T-helper 1 cell treated with Interleukin-12 subunit alpha and Interleukin-12 subunit beta and Interleukin-4 antibody, amounts not matched to agents 30 μg/mL and 1 μg/mL, for 36 hours (primary cell): ENCODE data around the gene METAP1.

Experiments used
- H3K27ac Mint-ChIP-seq: one replicate; pipeline ENCODE4 v1.8.0; 2021; ENCODE audit warnings: mild to moderate bottlenecking, mixed read lengths
- H3K27me3 Mint-ChIP-seq: one replicate; pipeline ENCODE4 v1.8.0; 2021; ENCODE audit warnings: low read depth, mixed read lengths
- H3K36me3 Mint-ChIP-seq: one replicate; pipeline ENCODE4 v1.8.0; 2021; ENCODE audit warnings: low read depth, mixed read lengths
- H3K4me1 Mint-ChIP-seq: one replicate; pipeline ENCODE4 v1.8.0; 2021; ENCODE audit warnings: low read depth, mixed read lengths
- H3K4me3 Mint-ChIP-seq: one replicate; pipeline ENCODE4 v1.8.0; 2021; ENCODE audit warnings: mild to moderate bottlenecking, moderate library complexity, mixed read lengths
- H3K9me3 Mint-ChIP-seq: one replicate; pipeline ENCODE4 v1.8.0; 2021; ENCODE audit warnings: mixed read lengths

Gene METAP1

DNA sequence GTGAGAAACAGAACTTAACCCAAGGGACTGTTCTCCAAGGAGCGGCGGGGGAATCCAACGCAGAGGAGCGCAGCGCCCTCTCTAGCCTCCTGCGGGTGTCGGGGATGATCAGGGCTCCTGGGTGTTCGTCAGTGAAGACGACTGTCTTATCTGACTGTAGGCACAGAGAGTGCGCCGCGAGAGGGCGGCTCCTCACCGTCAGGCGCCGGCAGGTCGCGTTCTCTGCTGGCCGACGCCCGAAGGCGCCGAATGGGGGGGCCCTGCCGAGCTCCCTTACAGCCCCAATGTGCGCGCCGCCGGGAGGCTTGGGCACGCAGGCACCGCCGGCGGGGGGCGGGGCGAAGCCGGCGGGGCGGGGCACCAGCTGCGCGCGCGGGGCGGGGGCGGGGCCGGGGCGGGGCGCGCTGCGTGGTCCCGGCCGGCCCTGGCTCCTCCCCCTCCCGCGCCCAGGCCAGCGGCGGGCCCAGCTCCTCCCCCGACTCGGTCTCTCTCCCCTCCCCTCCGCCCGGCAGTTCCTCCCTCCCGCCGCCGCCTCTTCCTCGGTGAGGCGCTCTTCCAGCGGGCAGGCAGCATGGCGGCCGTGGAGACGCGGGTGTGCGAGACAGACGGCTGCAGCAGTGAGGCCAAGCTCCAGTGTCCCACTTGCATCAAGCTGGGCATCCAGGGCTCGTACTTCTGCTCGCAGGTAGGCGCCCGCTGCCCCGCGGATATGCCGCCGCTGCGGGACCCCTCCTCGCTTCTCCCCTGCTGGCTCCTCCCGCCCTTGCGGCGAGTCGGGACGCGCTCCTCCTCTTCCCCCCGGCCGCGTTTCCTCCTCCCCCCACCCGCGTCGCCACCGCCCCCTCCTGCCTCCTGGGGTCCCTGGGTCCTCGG, at the start of gene METAP1:
TSS of gene METAP1 (plus strand) at position 539 of the 873 bp plus-strand sequence. CDS start at position 572, 33 bp downstream.
- Mint-ChIP-seq H3K9me3 (no peaks in the 10 kb centered on the region), H3K4me1 (peaks cover 22% of the 10 kb centered on the region), H3K27ac (peak within 1 kb of the TSS; percentile 99), H3K27me3 (no peaks in the 10 kb centered on the region), H3K4me3 (peak within 1 kb of the TSS; percentile 90), H3K36me3 (no peaks in the 10 kb centered on the region)

DNA sequence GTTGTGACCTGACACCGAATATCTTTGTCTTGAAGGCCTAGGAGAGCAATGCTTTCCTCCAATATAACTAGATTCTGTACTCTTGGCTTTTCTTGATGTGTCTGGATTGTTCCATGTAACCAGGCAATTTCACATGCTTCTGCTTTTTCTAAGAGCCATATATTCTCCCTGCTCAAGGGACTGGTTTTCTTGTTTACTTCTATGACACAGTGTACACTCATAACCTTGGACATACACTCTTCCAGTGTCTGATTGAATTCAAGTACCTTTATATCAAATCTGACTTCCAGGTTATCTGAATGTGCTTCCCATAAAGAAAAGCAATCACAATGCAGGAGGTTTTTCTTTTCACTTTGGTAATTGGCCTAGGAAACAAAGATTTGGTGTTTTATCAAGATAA, 49.2 kb upstream of the METAP1 start:
- Mint-ChIP-seq H3K4me1 (no peaks in the 10 kb centered on the region), H3K27ac (no peak overlapping the region), H3K9me3 (no peaks in the 10 kb centered on the region), H3K27me3 (no peaks in the 10 kb centered on the region), H3K4me3 (no peak overlapping the region), H3K36me3 (no peaks in the 10 kb centered on the region)

DNA sequence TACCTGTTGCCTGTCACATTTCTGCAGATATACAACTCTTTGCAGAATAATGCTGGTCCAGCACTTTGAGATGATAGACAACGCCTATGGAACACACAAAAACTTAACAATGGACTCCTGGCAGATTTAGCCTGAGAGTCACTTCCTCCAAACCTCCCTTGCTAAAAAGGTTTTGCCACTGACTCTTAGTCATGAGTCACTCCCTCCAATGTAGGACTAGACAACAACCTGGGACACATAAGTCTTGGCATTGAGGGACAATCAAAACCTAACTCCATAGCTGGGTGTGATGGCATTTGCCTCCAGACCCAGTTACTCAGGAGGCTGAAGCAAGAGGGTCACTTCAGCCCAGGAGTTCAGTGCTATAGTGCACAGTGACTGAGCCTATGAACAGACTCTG, 44.6 kb upstream of the METAP1 start:
- Mint-ChIP-seq H3K9me3 (no peaks in the 10 kb centered on the region), H3K4me1 (no peaks in the 10 kb centered on the region), H3K36me3 (no peaks in the 10 kb centered on the region), H3K27ac (no peak overlapping the region), H3K27me3 (no peaks in the 10 kb centered on the region), H3K4me3 (no peak overlapping the region)

- Mint-ChIP-seq H3K9me3 (no peaks in the 10 kb centered on the region), H3K27me3 (no peaks in the 10 kb centered on the region), H3K27ac (no peak overlapping the region), H3K4me3 (no peak overlapping the region), H3K36me3 (no peaks in the 10 kb centered on the region), H3K4me1 (no peaks in the 10 kb centered on the region)
These were observed 43.8 kb upstream of the METAP1 start for GRCh38 chr4:98951710-98952109.

DNA sequence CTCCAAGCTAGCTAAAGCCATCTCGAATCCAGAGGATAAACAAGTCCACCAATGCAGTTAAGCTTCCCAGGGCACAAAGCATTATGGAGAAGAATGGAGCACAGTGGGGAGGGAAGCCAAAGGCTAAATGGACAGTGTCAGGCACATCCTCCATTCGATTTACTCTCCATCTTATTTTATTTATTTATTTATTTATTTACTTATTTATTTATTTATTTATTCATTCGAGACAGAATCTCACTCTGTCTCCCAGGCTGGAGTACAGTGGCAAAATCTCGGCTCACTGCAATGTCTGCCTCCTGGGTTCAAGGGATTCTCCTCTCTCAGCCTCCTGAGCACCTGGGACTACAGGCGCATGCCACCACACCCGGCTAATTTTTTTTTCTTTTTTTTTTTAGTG, 40.3 kb upstream of the METAP1 start:
- no peak overlapping the region for H3K27ac Mint-ChIP-seq
- H3K27me3 Mint-ChIP-seq: no peaks in the 10 kb centered on the region
- no peaks in the 10 kb centered on the region for H3K4me1 Mint-ChIP-seq
- no peaks in the 10 kb centered on the region for H3K9me3 Mint-ChIP-seq
- no peak overlapping the region for H3K4me3 Mint-ChIP-seq
- H3K36me3 Mint-ChIP-seq: no peaks in the 10 kb centered on the region

DNA sequence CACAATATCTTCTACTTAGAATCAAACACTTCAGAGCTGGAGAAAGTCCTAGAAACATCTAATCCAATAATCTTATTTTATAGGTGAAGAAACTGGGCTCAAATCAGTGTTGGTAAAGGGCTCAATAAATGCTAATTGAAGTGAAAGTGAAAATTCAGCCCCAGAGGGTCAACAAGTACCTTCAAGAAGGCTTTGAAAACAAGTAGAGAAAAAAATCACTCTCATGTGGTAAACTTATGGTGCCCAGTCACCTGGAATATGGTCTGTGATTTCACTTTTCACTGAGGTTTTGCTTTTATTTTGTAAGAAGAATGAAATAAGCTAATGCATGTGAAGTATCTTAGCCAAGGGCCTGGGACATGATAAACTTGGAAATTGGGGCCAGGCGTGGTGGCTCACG, 37.5 kb upstream of the METAP1 start:
- H3K4me3 Mint-ChIP-seq: no peak overlapping the region
- no peak overlapping the region for H3K27ac Mint-ChIP-seq

GRCh38 chr4:98959411-98959810, 36.1 kb upstream of the METAP1 start:
- no peaks in the 10 kb centered on the region for H3K9me3 Mint-ChIP-seq
- no peaks in the 10 kb centered on the region for H3K27me3 Mint-ChIP-seq
- H3K4me3 Mint-ChIP-seq: no peak overlapping the region
- no peaks in the 10 kb centered on the region for H3K36me3 Mint-ChIP-seq
- H3K4me1 Mint-ChIP-seq: no peaks in the 10 kb centered on the region
- H3K27ac Mint-ChIP-seq: no peak overlapping the region

More for the DNA sequence above, 37.5 kb upstream of the METAP1 start:
- H3K36me3 Mint-ChIP-seq: no peaks in the 10 kb centered on the region
- H3K27me3 Mint-ChIP-seq: no peaks in the 10 kb centered on the region
- H3K9me3 Mint-ChIP-seq: no peaks in the 10 kb centered on the region
- H3K4me1 Mint-ChIP-seq: no peaks in the 10 kb centered on the region

DNA sequence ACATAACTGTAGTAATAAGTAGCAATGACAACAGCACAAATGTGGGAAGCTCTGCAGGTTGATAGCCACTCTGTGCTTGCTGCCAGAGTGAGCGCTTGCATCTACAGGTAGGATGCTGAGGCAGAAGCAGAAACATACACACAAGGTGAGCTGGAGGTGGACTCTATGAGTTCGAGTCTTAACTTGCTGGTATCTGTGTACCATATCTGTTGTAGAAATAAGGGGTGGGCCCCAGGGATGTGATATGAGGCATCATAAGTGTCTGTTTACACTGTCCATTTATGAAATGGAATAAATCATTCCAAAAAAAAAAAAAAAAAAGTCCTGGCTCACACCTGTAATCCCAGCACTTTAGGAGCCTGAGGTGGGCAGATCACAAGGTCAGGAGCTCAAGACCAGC, 33.8 kb upstream of the METAP1 start:
- H3K9me3 Mint-ChIP-seq: no peaks in the 10 kb centered on the region
- no peaks in the 10 kb centered on the region for H3K4me1 Mint-ChIP-seq
- no peaks in the 10 kb centered on the region for H3K27me3 Mint-ChIP-seq
- H3K36me3 Mint-ChIP-seq: no peaks in the 10 kb centered on the region
- no peak overlapping the region for H3K27ac Mint-ChIP-seq
- no peak overlapping the region for H3K4me3 Mint-ChIP-seq

DNA sequence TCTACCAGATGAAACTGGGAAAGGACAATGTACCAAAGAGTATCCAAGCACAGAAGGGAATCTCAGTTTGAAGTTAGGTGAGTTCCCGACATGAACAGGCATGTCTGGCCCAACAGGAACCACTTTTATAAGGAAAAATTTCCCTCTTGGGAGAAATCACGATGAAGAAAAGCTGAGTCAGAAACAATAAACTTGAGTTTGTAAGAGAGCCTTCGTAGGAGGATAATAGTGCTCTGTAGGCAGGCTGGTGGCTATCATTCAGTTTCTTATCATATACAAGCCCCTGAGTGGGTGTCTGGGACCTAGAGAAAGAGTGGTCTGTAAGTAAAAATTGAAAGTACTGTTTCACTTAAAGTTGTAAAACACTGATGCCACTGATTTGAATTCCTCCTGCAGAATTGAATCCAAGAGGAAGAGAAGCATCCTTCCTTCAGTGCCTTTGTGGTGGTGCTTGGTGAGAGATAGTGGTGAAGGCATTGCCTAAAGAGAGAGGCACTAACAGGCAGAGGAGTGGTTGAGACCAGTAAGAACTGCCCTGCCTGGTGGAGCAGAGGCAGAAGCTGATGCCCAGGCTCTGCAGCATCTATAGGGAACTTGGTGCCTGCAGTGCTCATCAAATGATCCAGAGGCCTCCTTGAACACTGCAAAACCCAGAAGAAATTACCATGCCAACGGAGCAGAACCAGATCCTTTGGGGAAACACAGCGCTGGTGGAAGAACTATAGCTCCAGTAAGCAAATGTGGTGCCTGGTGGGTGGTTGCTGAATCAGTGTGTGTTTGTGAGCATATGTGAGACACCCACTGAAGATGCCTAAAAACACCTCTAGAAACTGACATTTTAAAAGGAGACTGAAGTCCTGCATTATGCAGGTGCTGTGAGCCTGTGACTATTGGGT, 31.7 kb upstream of the METAP1 start:
- no peak overlapping the region for H3K27ac Mint-ChIP-seq
- H3K36me3 Mint-ChIP-seq: no peaks in the 10 kb centered on the region
- H3K9me3 Mint-ChIP-seq: no peaks in the 10 kb centered on the region
- H3K4me3 Mint-ChIP-seq: no peak overlapping the region
- no peaks in the 10 kb centered on the region for H3K4me1 Mint-ChIP-seq
- H3K27me3 Mint-ChIP-seq: peaks cover 11% of the 10 kb centered on the region

GRCh38 chr4:98966926-98967325, 28.6 kb upstream of the METAP1 start:
- H3K4me3 Mint-ChIP-seq: no peak overlapping the region
- H3K27ac Mint-ChIP-seq: no peak overlapping the region
- H3K4me1 Mint-ChIP-seq: no peaks in the 10 kb centered on the region
- H3K36me3 Mint-ChIP-seq: no peaks in the 10 kb centered on the region
- peaks cover 22% of the 10 kb centered on the region for H3K27me3 Mint-ChIP-seq
- H3K9me3 Mint-ChIP-seq: no peaks in the 10 kb centered on the region

DNA sequence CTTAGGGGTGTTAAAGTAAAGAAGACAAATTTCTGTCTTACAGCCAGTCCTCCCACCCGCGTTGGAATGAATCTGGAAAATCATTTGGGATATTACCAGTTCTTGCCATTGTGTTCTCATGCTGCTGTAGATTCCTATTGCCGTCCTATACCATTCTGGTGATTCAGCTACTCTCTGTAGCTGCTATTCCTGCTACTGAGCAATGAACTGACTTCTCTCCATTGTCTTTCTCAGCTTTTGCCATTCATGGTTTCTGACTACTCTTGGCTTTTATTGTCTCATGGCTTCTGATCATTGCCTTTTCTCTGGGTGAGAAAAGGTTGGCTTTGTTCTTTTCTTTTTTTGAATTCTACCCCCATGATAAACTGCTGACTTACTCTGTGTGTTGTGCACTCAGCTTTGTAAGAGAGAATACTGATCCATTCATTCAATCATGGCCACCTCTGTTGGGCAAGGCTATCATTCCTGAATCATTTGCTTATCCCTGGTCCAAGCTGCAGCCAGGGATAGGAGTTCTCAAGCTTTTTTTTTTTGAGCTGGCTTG, 27.7 kb upstream of the METAP1 start:
- Mint-ChIP-seq H3K27ac (no peak overlapping the region), H3K4me1 (no peaks in the 10 kb centered on the region), H3K36me3 (no peaks in the 10 kb centered on the region), H3K9me3 (no peaks in the 10 kb centered on the region), H3K4me3 (no peak overlapping the region), H3K27me3 (peaks cover 23% of the 10 kb centered on the region)

GRCh38 chr4:98969878-98970785, 25.4 kb upstream of the METAP1 start:
- Mint-ChIP-seq H3K36me3 (no peaks in the 10 kb centered on the region), H3K4me3 (no peak overlapping the region), H3K27ac (no peak overlapping the region), H3K9me3 (no peaks in the 10 kb centered on the region), H3K27me3 (peaks cover 36% of the 10 kb centered on the region), H3K4me1 (no peaks in the 10 kb centered on the region)

DNA sequence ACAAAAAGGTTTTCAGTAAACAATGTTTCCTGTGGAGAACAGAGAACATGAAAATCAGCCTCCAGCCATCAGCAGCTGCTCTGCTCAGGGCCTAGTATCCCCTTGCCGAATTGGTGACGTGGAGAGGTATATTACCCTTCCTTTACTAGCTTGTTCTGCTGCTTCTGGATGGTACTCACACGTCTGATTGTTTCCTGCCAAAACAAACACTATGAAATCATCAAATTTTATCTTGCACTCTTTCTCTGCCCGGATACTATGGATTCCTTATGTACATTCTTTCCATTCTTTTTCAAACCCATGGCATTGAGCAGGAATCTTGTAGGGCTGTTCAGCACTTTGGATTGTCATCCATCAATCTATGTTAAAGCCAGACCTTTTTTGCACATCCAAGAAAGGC, 18.8 kb upstream of the METAP1 start:
- Mint-ChIP-seq H3K27ac (no peak overlapping the region), H3K36me3 (no peaks in the 10 kb centered on the region), H3K27me3 (peaks cover 14% of the 10 kb centered on the region), H3K4me3 (no peak overlapping the region), H3K9me3 (no peaks in the 10 kb centered on the region), H3K4me1 (no peaks in the 10 kb centered on the region)

GRCh38 chr4:98977557-98977956, 18.0 kb upstream of the METAP1 start:
- no peaks in the 10 kb centered on the region for H3K9me3 Mint-ChIP-seq
- H3K4me1 Mint-ChIP-seq: no peaks in the 10 kb centered on the region
- peaks cover 14% of the 10 kb centered on the region for H3K27me3 Mint-ChIP-seq
- H3K27ac Mint-ChIP-seq: no peak overlapping the region
- H3K4me3 Mint-ChIP-seq: no peak overlapping the region
- no peaks in the 10 kb centered on the region for H3K36me3 Mint-ChIP-seq
